HEK293T (cell line): ENCODE measurements around the gene FAAP24.

Experiments
- CTCF ChIA-PET: fragments of 350-600 bp; formaldehyde crosslinking; extraction: SDS; loops from one replicate; lab custom pipeline; 2021; ENCODE audit warnings: antibody characterized with exemption, inconsistent platforms; lab: Yijun Ruan, JAX
- POLR2A ChIA-PET: fragments of 350-600 bp; formaldehyde crosslinking; extraction: SDS; loops from one replicate; lab custom pipeline; 2020; ENCODE audit warnings: antibody characterized with exemption, inconsistent platforms; lab: Yijun Ruan, JAX
- DNase-seq: peaks from one replicate; pipeline ENCODE4 v3.0.0; 2012; ENCODE audit warnings: mixed read lengths; ENCODE audit errors: extremely low spot score
- ARNT ChIP-seq: fragments of 450-650 bp; IDR thresholded peaks from 2 replicates; pipeline ENCODE4 v1.6.1; 2017; ENCODE audit warnings: mild to moderate bottlenecking
- BHLHE40 ChIP-seq: fragments of 450-650 bp; IDR thresholded peaks from 2 replicates; pipeline ENCODE4 v1.6.1; 2016; ENCODE audit warnings: mild to moderate bottlenecking, moderate library complexity, borderline replicate concordance
- CTBP1 ChIP-seq: fragments of 450-650 bp; IDR thresholded peaks from 2 replicates; pipeline ENCODE4 v1.6.1; 2016; ENCODE audit warnings: borderline replicate concordance
- ELF4 ChIP-seq: fragments of 450-650 bp; IDR thresholded peaks from 2 replicates; pipeline ENCODE4 v1.6.1; 2017; ENCODE audit warnings: antibody characterized with exemption
- FOXA1 ChIP-seq: fragments of 450-650 bp; IDR thresholded peaks from 2 replicates; pipeline ENCODE4 v1.6.1; 2016; ENCODE audit warnings: mild to moderate bottlenecking
- FOXK2 ChIP-seq: fragments of 450-650 bp; IDR thresholded peaks from 2 replicates; pipeline ENCODE4 v1.6.1; 2016; ENCODE audit warnings: mild to moderate bottlenecking
- FOXM1 ChIP-seq: fragments of 450-650 bp; IDR thresholded peaks from 2 replicates; pipeline ENCODE4 v1.6.1; 2017; ENCODE audit warnings: mild to moderate bottlenecking, borderline replicate concordance
- HDGF ChIP-seq: fragments of 450-650 bp; IDR thresholded peaks from 2 replicates; pipeline ENCODE4 v1.6.1; 2017; ENCODE audit warnings: antibody characterized with exemption, borderline replicate concordance
- L3MBTL2 ChIP-seq: fragments of 450-650 bp; conservative IDR thresholded peaks from 2 replicates; pipeline ENCODE4 v1.6.1; 2016; ENCODE audit warnings: mild to moderate bottlenecking
- LEF1 ChIP-seq: fragments of 450-650 bp; IDR thresholded peaks from 2 replicates; pipeline ENCODE4 v1.6.1; 2017; ENCODE audit warnings: mild to moderate bottlenecking, borderline replicate concordance
- NFRKB ChIP-seq: fragments of 450-650 bp; IDR thresholded peaks from 2 replicates; pipeline ENCODE4 v1.6.1; 2016; ENCODE audit warnings: mild to moderate bottlenecking, moderate library complexity
- SP1 ChIP-seq: fragments of 450-650 bp; IDR thresholded peaks from 2 replicates; pipeline ENCODE4 v1.6.1; 2017
- SUZ12 ChIP-seq: fragments of 450-650 bp; IDR thresholded peaks from 2 replicates; pipeline ENCODE4 v1.6.1; 2016; ENCODE audit warnings: mild to moderate bottlenecking
- TARDBP ChIP-seq: fragments of 450-650 bp; IDR thresholded peaks from 2 replicates; pipeline ENCODE4 v1.6.1; 2016
- ZNF384 ChIP-seq: fragments of 450-650 bp; IDR thresholded peaks from 2 replicates; pipeline ENCODE4 v1.6.1; 2016
- TF ChIP-seq, protein P1 (sequence below): fragments of 450-650 bp; IDR thresholded peaks from 2 replicates; pipeline ENCODE4 v1.6.1; 2016

FAAP24 gene, protein sequence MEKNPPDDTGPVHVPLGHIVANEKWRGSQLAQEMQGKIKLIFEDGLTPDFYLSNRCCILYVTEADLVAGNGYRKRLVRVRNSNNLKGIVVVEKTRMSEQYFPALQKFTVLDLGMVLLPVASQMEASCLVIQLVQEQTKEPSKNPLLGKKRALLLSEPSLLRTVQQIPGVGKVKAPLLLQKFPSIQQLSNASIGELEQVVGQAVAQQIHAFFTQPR

GRCh38 chr19:32971715-32972540 lies at the start of gene FAAP24, which contains the start of gene CEP89:
Gene FAAP24, plus strand, starts transcription at chr19:32972242. Its CDS starts 955 bp downstream, at chr19:32973197.
Gene CEP89, minus strand, starts transcription at chr19:32971958. Its CDS starts 84 bp downstream, at chr19:32971874.
- ChIA-PET CTCF (no interaction called here), POLR2A (interaction anchor here (0.9 to 1.9 kb wide), 3 partner anchors 109 to 302 kb away, joined by 3 to 6 read pairs (median 3); partner anchors contain the start of gene GPATCH1)
- no peak for TF ChIP-seq FOXM1
- TF ChIP-seq L3MBTL2: no peak; the same call in 1 of the 2 replicates
- TF ChIP-seq FOXA1: no peak
- TF ChIP-seq LEF1: no peak
- no peak for TF ChIP-seq ZNF384
- TF ChIP-seq, protein P1, sequence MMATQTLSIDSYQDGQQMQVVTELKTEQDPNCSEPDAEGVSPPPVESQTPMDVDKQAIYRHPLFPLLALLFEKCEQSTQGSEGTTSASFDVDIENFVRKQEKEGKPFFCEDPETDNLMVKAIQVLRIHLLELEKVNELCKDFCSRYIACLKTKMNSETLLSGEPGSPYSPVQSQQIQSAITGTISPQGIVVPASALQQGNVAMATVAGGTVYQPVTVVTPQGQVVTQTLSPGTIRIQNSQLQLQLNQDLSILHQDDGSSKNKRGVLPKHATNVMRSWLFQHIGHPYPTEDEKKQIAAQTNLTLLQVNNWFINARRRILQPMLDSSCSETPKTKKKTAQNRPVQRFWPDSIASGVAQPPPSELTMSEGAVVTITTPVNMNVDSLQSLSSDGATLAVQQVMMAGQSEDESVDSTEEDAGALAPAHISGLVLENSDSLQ: peak; percentile 99
- TF ChIP-seq TARDBP: no peak
- no peak for TF ChIP-seq NFRKB
- TF ChIP-seq HDGF: no peak
- TF ChIP-seq ELF4: peak; percentile 97
- no peak for TF ChIP-seq ARNT
- TF ChIP-seq CTBP1: no peak
- TF ChIP-seq FOXK2: no peak
- no peak for TF ChIP-seq BHLHE40
- TF ChIP-seq SUZ12: no peak
- peak; percentile 99 for DNase-seq

GRCh38 chr19:32924200-32924599 lies 47.8 kb upstream of the FAAP24 start:
- TF ChIP-seq ARNT: no peak
- no peak for TF ChIP-seq ELF4
- no peak for TF ChIP-seq SUZ12
- TF ChIP-seq SP1: no peak
- no peak for TF ChIP-seq LEF1
- TF ChIP-seq, protein P1: no peak
- no peak for TF ChIP-seq CTBP1
- no peak for TF ChIP-seq TARDBP
- TF ChIP-seq HDGF: no peak
- TF ChIP-seq FOXA1: no peak
- no peak for TF ChIP-seq BHLHE40
- TF ChIP-seq ZNF384: no peak
- no peak for TF ChIP-seq FOXM1
- TF ChIP-seq NFRKB: no peak
- no peak for TF ChIP-seq FOXK2
- no peak for TF ChIP-seq L3MBTL2
- CTCF ChIA-PET: no interaction called here
- POLR2A ChIA-PET: no interaction called here
- no peak for DNase-seq

- no peak for TF ChIP-seq FOXA1
- ChIA-PET POLR2A (no interaction called here), CTCF (no interaction called here)
- no peak for DNase-seq
Measured at GRCh38 chr19:32928806-32929205, 43.2 kb upstream of the FAAP24 start.

DNA sequence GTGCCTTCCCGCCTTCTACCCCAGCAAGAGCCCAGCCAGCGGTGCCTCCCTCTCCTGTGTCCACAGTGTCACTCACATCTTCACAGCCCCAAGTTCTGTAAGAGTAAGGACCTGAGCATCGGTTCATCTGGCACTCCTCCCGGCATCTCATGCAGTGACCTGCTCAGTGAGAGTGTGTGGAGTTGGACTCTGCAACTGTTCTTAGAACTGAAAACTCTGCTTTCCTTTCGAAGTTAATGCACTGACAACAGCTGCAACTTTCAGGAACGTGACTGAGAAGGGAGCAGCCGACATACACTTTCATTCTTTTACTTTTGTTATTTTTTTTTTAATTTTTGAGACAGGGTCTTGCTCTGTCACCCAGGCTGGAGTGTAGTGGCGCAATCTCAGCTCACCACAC lies 41.5 kb upstream of the FAAP24 start:
- no peak for DNase-seq
- TF ChIP-seq L3MBTL2 (no peak), FOXM1 (no peak)
- ChIA-PET POLR2A (no interaction called here), CTCF (no interaction called here)

DNA sequence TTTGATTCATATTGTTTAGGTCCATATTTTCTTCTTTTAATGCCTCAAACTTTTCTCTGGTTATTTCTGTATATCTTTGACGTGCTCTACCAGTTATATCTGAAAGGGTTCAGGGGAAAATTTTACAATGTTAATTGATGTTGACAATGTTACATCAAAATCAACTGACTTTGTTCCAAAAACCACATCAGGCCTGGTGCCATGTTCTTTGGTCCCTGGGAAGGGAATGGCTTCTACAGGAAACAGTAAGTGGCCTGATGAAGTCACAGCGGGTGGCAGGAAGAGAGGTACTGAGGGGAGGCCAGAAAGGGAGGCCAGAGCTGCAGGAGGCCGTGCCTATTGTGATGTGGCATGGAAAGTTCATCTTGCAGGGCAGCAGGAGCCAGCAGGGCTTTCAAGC lies 38.5 kb upstream of the FAAP24 start:
- no peak for DNase-seq
- no peak for TF ChIP-seq TARDBP
- no peak for TF ChIP-seq ELF4
- TF ChIP-seq SP1: no peak
- no peak for TF ChIP-seq FOXK2
- TF ChIP-seq BHLHE40: no peak
- no peak for TF ChIP-seq L3MBTL2
- no peak for TF ChIP-seq ARNT
- TF ChIP-seq NFRKB: no peak
- TF ChIP-seq SUZ12: no peak
- TF ChIP-seq FOXM1: no peak
- no peak for TF ChIP-seq ZNF384
- TF ChIP-seq, protein P1: no peak
- no peak for TF ChIP-seq HDGF
- TF ChIP-seq CTBP1: no peak
- TF ChIP-seq FOXA1: no peak
- TF ChIP-seq LEF1: no peak
- CTCF ChIA-PET: no interaction called here
- POLR2A ChIA-PET: no interaction called here

- no peak for DNase-seq
- CTCF ChIA-PET: no interaction called here
- POLR2A ChIA-PET: no interaction called here
- TF ChIP-seq FOXA1 (no peak), HDGF (no peak), FOXK2 (no peak), FOXM1 (no peak), CTBP1 (no peak), ARNT (no peak), LEF1 (no peak), SUZ12 (no peak), TARDBP (no peak), BHLHE40 (no peak), L3MBTL2 (no peak), ELF4 (no peak), ZNF384 (no peak), NFRKB (no peak), SP1 (no peak)
- TF ChIP-seq, protein P1: no peak
Measured at GRCh38 chr19:32935629-32936028, 36.4 kb upstream of the FAAP24 start.
